Osteoblast (primary cell): ENCODE measurements around the gene YPEL3. TPM values are rescaled to one million over a fixed set of nuclear protein-coding genes. Genes with fewer than 3 reads are reported as not detected.

Source experiments
- DNase-seq: peaks from one replicate; pipeline ENCODE4 v3.0.0; 2011; ENCODE audit warnings: low spot score, mixed read lengths; ENCODE audit not compliant: insufficient read length; ENCODE audit errors: missing footprints
- H2AFZ ChIP-seq: 2 replicates; pipeline ENCODE4 v1.6.0; 2011; ENCODE audit warnings: mild to moderate bottlenecking, low read length
- H3K27ac ChIP-seq: 2 replicates; pipeline ENCODE4 v1.5.1; 2011; ENCODE audit warnings: mild to moderate bottlenecking, low read depth, low read length, moderate library complexity
- H3K27me3 ChIP-seq: 2 replicates; pipeline ENCODE4 v1.6.0; 2012; ENCODE audit warnings: mild to moderate bottlenecking, control low read depth, inconsistent platforms, low read length, moderate library complexity; ENCODE audit not compliant: insufficient read depth
- H3K36me3 ChIP-seq: 2 replicates; pipeline ENCODE4 v1.5.1; 2011; ENCODE audit warnings: mild to moderate bottlenecking, low read length, control low read depth, moderate library complexity; ENCODE audit not compliant: insufficient read depth
- H3K4me1 ChIP-seq: 2 replicates; pipeline ENCODE4 v1.5.1; 2011; ENCODE audit warnings: mild to moderate bottlenecking, low read length, control low read depth, moderate library complexity; ENCODE audit not compliant: insufficient read depth
- H3K4me2 ChIP-seq: 2 replicates; pipeline ENCODE4 v1.6.0; 2011; ENCODE audit warnings: mild to moderate bottlenecking, low read length; ENCODE audit not compliant: insufficient read depth
- H3K4me3 ChIP-seq: fragments of 200-600 bp; sonication (generic); 3 replicates; pipeline ENCODE4 v1.5.1; 2012; ENCODE audit warnings: mild to moderate bottlenecking, low read length, inconsistent platforms; ENCODE audit not compliant: insufficient read depth
- H3K79me2 ChIP-seq: 2 replicates; pipeline ENCODE4 v1.6.0; 2012; ENCODE audit warnings: mild to moderate bottlenecking, low read length, control low read depth, inconsistent platforms; ENCODE audit not compliant: insufficient read depth
- H3K9me3 ChIP-seq: 2 replicates; pipeline ENCODE4 v1.5.1; 2011; ENCODE audit warnings: low read depth, low read length, control low read depth
- H4K20me1 ChIP-seq: 2 replicates; pipeline ENCODE4 v1.6.0; 2012; ENCODE audit warnings: mild to moderate bottlenecking, low read length, control low read depth; ENCODE audit not compliant: insufficient read depth
- CTCF ChIP-seq: IDR thresholded peaks from 2 replicates; pipeline ENCODE4 v1.5.1; 2011; ENCODE audit warnings: mild to moderate bottlenecking, low read depth, low read length, moderate library complexity; ENCODE audit errors: extremely low read depth
- total RNA-seq: library from RNA; depleted of rRNA; stranded (reverse); fragments of >200 nt; gene quantifications from 2 replicates; pipeline ENCODE4 v1.2.3, GENCODE V29; 2012

Gene YPEL3
- total RNA-seq, 1 donor: 28.2 TPM

GRCh38 chr16:30137897-30138296, 41.9 kb upstream of the YPEL3 start:
- Histone ChIP-seq H3K36me3 (no peaks in the 10 kb centered on the region), H3K9me3 (no peaks in the 10 kb centered on the region), H3K27me3 (no peaks in the 10 kb centered on the region), H3K4me3 (no peak overlapping the region), H3K27ac (no peak overlapping the region), H4K20me1 (no peaks in the 10 kb centered on the region), H3K4me1 (no peaks in the 10 kb centered on the region), H2AFZ (no peak overlapping the region), H3K4me2 (no peak overlapping the region), H3K79me2 (no peaks in the 10 kb centered on the region)
- DNase-seq: no peak
- TF ChIP-seq CTCF: no peak

- no peak overlapping the region for H3K4me2 ChIP-seq
- H3K4me3 ChIP-seq: no peak overlapping the region
- no peaks in the 10 kb centered on the region for H3K9me3 ChIP-seq
Observed at GRCh38 chr16:30136971-30137605, 41.1 kb upstream of the YPEL3 start.

GRCh38 chr16:30132591-30132990, 36.6 kb upstream of the YPEL3 start:
- Histone ChIP-seq H3K27ac (no peak overlapping the region), H3K36me3 (no peaks in the 10 kb centered on the region), H4K20me1 (no peaks in the 10 kb centered on the region), H2AFZ (no peak overlapping the region), H3K4me1 (no peaks in the 10 kb centered on the region), H3K27me3 (no peaks in the 10 kb centered on the region), H3K4me3 (no peak overlapping the region), H3K9me3 (no peaks in the 10 kb centered on the region), H3K4me2 (no peak overlapping the region), H3K79me2 (no peaks in the 10 kb centered on the region)
- no peak for TF ChIP-seq CTCF
- no peak for DNase-seq

More at GRCh38 chr16:30136971-30137605, 41.1 kb upstream of the YPEL3 start:
- Histone ChIP-seq H3K36me3 (no peaks in the 10 kb centered on the region), H2AFZ (peak overlapping the region; percentile 37), H4K20me1 (no peaks in the 10 kb centered on the region), H3K79me2 (no peaks in the 10 kb centered on the region), H3K27me3 (no peaks in the 10 kb centered on the region), H3K4me1 (no peaks in the 10 kb centered on the region), H3K27ac (no peak overlapping the region)
- no peak for DNase-seq
- no peak for TF ChIP-seq CTCF

GRCh38 chr16:30131869-30132475, 36.0 kb upstream of the YPEL3 start:
- Histone ChIP-seq H3K4me3 (no peak overlapping the region), H2AFZ (no peak overlapping the region), H4K20me1 (no peaks in the 10 kb centered on the region), H3K27ac (no peak overlapping the region), H3K9me3 (no peaks in the 10 kb centered on the region), H3K4me1 (no peaks in the 10 kb centered on the region), H3K36me3 (no peaks in the 10 kb centered on the region), H3K79me2 (no peaks in the 10 kb centered on the region), H3K27me3 (no peaks in the 10 kb centered on the region), H3K4me2 (no peak overlapping the region)
- DNase-seq: no peak
- TF ChIP-seq CTCF: no peak
